HCT116 (cell line): ENCODE data around the gene GPR62. TPM values are rescaled to one million over a fixed set of nuclear protein-coding genes. Genes with fewer than 3 reads are reported as not detected.

ENCODE experiments used
- ATF3 ChIP-seq: IDR thresholded peaks from 2 replicates; pipeline ENCODE4 v1.6.1; 2012
- CBX3 ChIP-seq: IDR thresholded peaks from 2 replicates; pipeline ENCODE4 v1.6.1; 2012; ENCODE audit warnings: low read depth
- CTCF ChIP-seq, 3 experiments: fragments of 200-600 bp in 1 of 3; sonication (generic) in 1 of 3; IDR thresholded peaks in 2 of 3; conservative IDR thresholded peaks in 1 of 3; 2 replicates each; pipeline ENCODE4 v1.5.1; 2012 to 2017; ENCODE audit warnings: low read depth in 2 of 3, low read length in 2 of 3, antibody characterized with exemption in 1 of 3, borderline replicate concordance in 1 of 3, control low read depth in 1 of 3, mild to moderate bottlenecking in 1 of 3, mixed read lengths in 1 of 3, mixed run types in 1 of 3, moderate library complexity in 1 of 3; ENCODE audit not compliant: insufficient read depth in 1 of 3
- FOSL1 ChIP-seq: IDR thresholded peaks from 2 replicates; pipeline ENCODE4 v1.6.1; 2012; ENCODE audit warnings: low read depth
- JUND ChIP-seq: IDR thresholded peaks from 2 replicates; pipeline ENCODE4 v1.6.1; 2012
- POLR2A ChIP-seq: IDR thresholded peaks from 2 replicates; pipeline ENCODE4 v1.7.0; 2011; ENCODE audit warnings: borderline replicate concordance; ENCODE audit not compliant: insufficient read depth, insufficient read length; ENCODE audit errors: extremely low read depth
- RAD21 ChIP-seq: IDR thresholded peaks from 2 replicates; pipeline ENCODE4 v1.6.1; 2012; ENCODE audit warnings: low read depth, mild to moderate bottlenecking
- REST ChIP-seq: IDR thresholded peaks from 2 replicates; pipeline ENCODE4 v1.6.1; 2012; ENCODE audit warnings: low read depth
- SIN3A ChIP-seq: IDR thresholded peaks from 2 replicates; pipeline ENCODE4 v1.6.1; 2012; ENCODE audit warnings: low read depth
- SP1 ChIP-seq: IDR thresholded peaks from 2 replicates; pipeline ENCODE4 v1.6.1; 2012; ENCODE audit warnings: low read depth
- SRF ChIP-seq: IDR thresholded peaks from 2 replicates; pipeline ENCODE4 v1.6.1; 2012; ENCODE audit warnings: low read depth
- YY1 ChIP-seq: IDR thresholded peaks from 2 replicates; pipeline ENCODE4 v1.6.1; 2011; ENCODE audit warnings: low read length, low read depth, moderate library complexity, mild to moderate bottlenecking; ENCODE audit not compliant: insufficient replicate concordance; ENCODE audit errors: extremely low read depth
- ZNF274 ChIP-seq: fragments of 200-500 bp; sonication (Bioruptor generic); IDR thresholded peaks from 2 replicates; pipeline ENCODE4 v1.6.1; 2014; ENCODE audit warnings: mild to moderate bottlenecking, low read depth, low read length, inconsistent platforms
- total RNA-seq: library from RNA; stranded (reverse); gene quantifications from one replicate; pipeline ENCODE4 v1.2.1, GENCODE V29; 2021; ENCODE audit not compliant: unreplicated experiment

GPR62 gene
- total RNA-seq, 1 experiment from 2014 or later, result not detected

- TF ChIP-seq REST (no peak), FOSL1 (no peak), CTCF (IDR thresholded peaks at IDR 0.05 in 2 of 3, conservative IDR thresholded peaks at IDR 0.05 in 1 of 3; ENCODE audit: borderline replicate concordance in 1 of 3, insufficient read depth in 1 of 3, low read depth in 2 of 3, low read length in 2 of 3) (no peak), YY1 (peak; percentile 86), ZNF274 (no peak), SIN3A (no peak), CBX3 (no peak), RAD21 (no peak), SRF (no peak), JUND (no peak), ATF3 (no peak), SP1 (no peak), POLR2A (peak; percentile 92)
These were observed 40.4 kb downstream of the GPR62 start, which contains the start of gene RPL29 (continued) for GRCh38 chr3:51995346-51996163.
